Suprapubic skin (tissue), 3 donors: ENCODE measurements around the gene ENPP7.

ENCODE experiments used
- CTCF ChIP-seq, 2 donors: fragments of 200-600 bp in 1 of 2; fragments of 450-650 bp in 1 of 2; sonication (generic) in 1 of 2; IDR thresholded peaks; one replicate each; pipeline ENCODE4 v1.5.1; 2016 to 2019; ENCODE audit warnings: antibody characterized with exemption in 2 of 2, mild to moderate bottlenecking in 1 of 2, moderate library complexity in 1 of 2
- POLR2A ChIP-seq, 2 donors: fragments of 450-650 bp; IDR thresholded peaks; one replicate each; pipeline ENCODE4 v1.6.1; 2017; ENCODE audit warnings: antibody characterized with exemption in 2 of 2, mild to moderate bottlenecking in 2 of 2, moderate library complexity in 2 of 2

- TF ChIP-seq CTCF (IDR thresholded peaks at IDR 0.05): no peak
- no peak for TF ChIP-seq POLR2A (IDR thresholded peaks at IDR 0.05)
Measured at GRCh38 chr17:79743614-79744013, 12.9 kb downstream of the ENPP7 start.
